Pancreas (tissue), 10 donors: ENCODE measurements around the gene CDC42SE2. TPM values are rescaled to one million over a fixed set of nuclear protein-coding genes. Genes with fewer than 3 reads are reported as not detected.
A peak's percentile ranks its signal among the peaks of the same experiment; 100 is the strongest.

Source experiments
- ATAC-seq, 4 donors: fragments of 200-7000 bp; cut with Tn5 transposase; one replicate each; pipeline versions ENCODE4 v1.8.0 to v1.9.1; 2020; ENCODE audit warnings: mild to moderate bottlenecking in 4 of 4, moderate library complexity in 4 of 4
- DNase-seq, 6 donors: peaks; one replicate each; pipeline ENCODE4 v3.0.0-alpha.2; 2020
- FAIRE-seq: peaks from 2 replicates; lab custom pipeline; 2012; peaks lifted over from hg19 to GRCh38; lab: Jason Lieb, UNC
- H3K27ac ChIP-seq, 4 donors: fragments of 200-600 bp; sonication (generic); 1 replicate in 3 of 4; 2 replicates in 1 of 4; pipeline versions ENCODE4 v1.5.0 to v1.8.0; 2020
- H3K27me3 ChIP-seq, 4 donors: fragments of 200-600 bp; one replicate each; pipeline ENCODE4 v1.8.0; 2021
- H3K36me3 ChIP-seq, 3 donors: fragments of 200-600 bp; sonication (generic) in 1 of 3; one replicate each; pipeline versions ENCODE4 v1.5.0 to v1.8.0; 2020 to 2021
- H3K4me1 ChIP-seq, 3 donors: fragments of 200-600 bp; one replicate each; pipeline ENCODE4 v1.8.0; 2021
- H3K4me3 ChIP-seq, 4 donors: fragments of 200-600 bp; sonication (generic) in 2 of 4; one replicate each; pipeline versions ENCODE4 v1.5.0 to v1.8.0; 2020 to 2021
- H3K9me3 ChIP-seq, 4 donors: fragments of 200-600 bp; one replicate each; pipeline ENCODE4 v1.8.0; 2021
- CTCF ChIP-seq, 4 donors: fragments of 200-600 bp; sonication (generic) in 3 of 4; IDR thresholded peaks; one replicate each; pipeline versions ENCODE4 v1.5.0 to v1.8.0; 2021; ENCODE audit warnings: antibody characterized with exemption in 4 of 4
- WGBS, 2 donors: extraction: QIAGEN DNeasy Blood & Tissue Kit; methylation state at CpG; one replicate each; pipeline ENCODE4 v1.1.7; 2013; 5-methylcytosine and 5-hydroxymethylcytosine counted together
- intact Hi-C, 3 donors: fragments of 100-400 bp; cut with DNase I; formaldehyde crosslinking; loops; one replicate each; pipeline versions ENCODE4 v1.11.1 to v1.14.2; 2022
- polyA plus RNA-seq, 2 donors: library from polyadenylated mRNA; stranded (reverse); fragments of 200-250 nt; gene quantifications; one replicate each; pipeline ENCODE4 v1.2.3, GENCODE V29; 2013
- total RNA-seq, 6 donors: library from RNA; stranded (reverse); fragmentation: NEBNext Ultra II Directional in 4 of 6; extraction: Animal tissue kit (Norgen Biotek cat#: 25700) in 4 of 6; gene quantifications; one replicate each; pipeline versions ENCODE4 v1.2.1 to v1.2.4, GENCODE V29; 2021 to 2023
- donor health status: healthy with polysubstance abuse.
- donor health status: DM: no; HTN: no; CAD: no; lungs with moderate emphysema.
- donor health status: DM: no; HTN: no; CAD: no.
- donor health status: control.
- donor health status: control.
- donor health status: Bipolar disorder and iron deficiency.
- donor health status: DM: yes; HTN: yes; CAD: no.
- donor health status: DM: no; HTN: no; CAD: no.
- donor health status: DM: no; HTN: no; CAD: no.
- donor health status: DM: yes; HTN: yes; CAD: no.

CDC42SE2 gene
- total and polyA plus RNA-seq, 8 donors = 10.7 to 30.5 (median 20.3) TPM

GRCh38 chr5:131386779-131387178 is 122.9 kb downstream of the CDC42SE2 start:
- TF ChIP-seq CTCF (IDR thresholded peaks at IDR 0.05) = no peak
- Histone ChIP-seq H3K27me3 (no peaks in the 10 kb centered on the region), H3K36me3 (peaks cover 0 to 8% (median 0%) of the 10 kb centered on the region in 3 donors), H3K4me3 (no peak overlapping the region), H3K9me3 (no peaks in the 10 kb centered on the region), H3K27ac (peak overlapping the region in 2 of 4 donors; percentile 6 to 43), H3K4me1 (peaks cover 0 to 16% (median 4%) of the 10 kb centered on the region in 3 donors)
- intact Hi-C loops = no loop called here
- WGBS, 2 donors = 22 to 25% methylated on average over 4 of the region's 4 CpGs
- ATAC-seq (peak in 3 of 4 donors; percentile 27 to 68 (median 31)), DNase-seq (no peak), FAIRE-seq (no peak)

GRCh38 chr5:131387255-131387654 is 123.4 kb downstream of the CDC42SE2 start:
- intact Hi-C loops = no loop called here
- ATAC-seq (no peak), DNase-seq (no peak), FAIRE-seq (no peak)
- H3K9me3 ChIP-seq = no peaks in the 10 kb centered on the region
- no peaks in the 10 kb centered on the region for H3K27me3 ChIP-seq
- TF ChIP-seq CTCF (IDR thresholded peaks at IDR 0.05) = no peak
- H3K27ac ChIP-seq = peak overlapping the region in 2 of 4 donors; percentile 6 to 43
- 92 to 96% methylated on average over 6 of the region's 6 CpGs for WGBS, 2 donors
- H3K36me3 ChIP-seq = peaks cover 0 to 8% (median 0%) of the 10 kb centered on the region in 3 donors
- H3K4me1 ChIP-seq = peaks cover 0 to 14% (median 1%) of the 10 kb centered on the region in 3 donors
- no peak overlapping the region for H3K4me3 ChIP-seq

- no peak for DNase-seq
- intact Hi-C loops = no loop called here
- Histone ChIP-seq H3K4me3 (no peak overlapping the region), H3K4me1 (peaks cover 0 to 27% (median 22%) of the 10 kb centered on the region in 3 donors), H3K9me3 (no peaks in the 10 kb centered on the region), H3K27ac (no peak overlapping the region), H3K27me3 (no peaks in the 10 kb centered on the region), H3K36me3 (peaks cover 0 to 8% (median 0%) of the 10 kb centered on the region in 3 donors)
- ATAC-seq = no peak
- WGBS, 2 donors = 93 to 96% methylated on average over 4 of the region's 4 CpGs
- TF ChIP-seq CTCF (IDR thresholded peaks at IDR 0.05) = no peak
- no peak for FAIRE-seq
These were observed 125.4 kb downstream of the CDC42SE2 start for GRCh38 chr5:131389096-131389868.

GRCh38 chr5:131389869-131390265 is 126.0 kb downstream of the CDC42SE2 start:
- WGBS, 2 donors = 42 to 57% methylated on average over 1 of the region's 1 CpG
- H3K4me1 ChIP-seq = peaks cover 0 to 31% (median 27%) of the 10 kb centered on the region in 3 donors
- intact Hi-C loops = loop anchor here in 1 of 3 donors (10.0 kb wide), 1 partner anchor 115 kb away; no protein-coding TSS in a partner anchor
- H3K27me3 ChIP-seq = no peaks in the 10 kb centered on the region
- H3K4me3 ChIP-seq = no peak overlapping the region
- no peak for DNase-seq
- H3K36me3 ChIP-seq = peaks cover 0 to 8% (median 0%) of the 10 kb centered on the region in 3 donors
- no peak for FAIRE-seq
- no peak for TF ChIP-seq CTCF (IDR thresholded peaks at IDR 0.05)
- H3K9me3 ChIP-seq = no peaks in the 10 kb centered on the region
- ATAC-seq = no peak
- no peak overlapping the region for H3K27ac ChIP-seq
